Middle frontal gyrus (tissue), 1 donor: ENCODE measurements around the gene CAPN5.

Source experiments
- DNase-seq: peaks from one replicate; pipeline ENCODE4 v3.0.0-alpha.2; 2015; ENCODE audit warnings: low spot score; ENCODE audit errors: extremely low spot score

The CAPN5 gene

DNA sequence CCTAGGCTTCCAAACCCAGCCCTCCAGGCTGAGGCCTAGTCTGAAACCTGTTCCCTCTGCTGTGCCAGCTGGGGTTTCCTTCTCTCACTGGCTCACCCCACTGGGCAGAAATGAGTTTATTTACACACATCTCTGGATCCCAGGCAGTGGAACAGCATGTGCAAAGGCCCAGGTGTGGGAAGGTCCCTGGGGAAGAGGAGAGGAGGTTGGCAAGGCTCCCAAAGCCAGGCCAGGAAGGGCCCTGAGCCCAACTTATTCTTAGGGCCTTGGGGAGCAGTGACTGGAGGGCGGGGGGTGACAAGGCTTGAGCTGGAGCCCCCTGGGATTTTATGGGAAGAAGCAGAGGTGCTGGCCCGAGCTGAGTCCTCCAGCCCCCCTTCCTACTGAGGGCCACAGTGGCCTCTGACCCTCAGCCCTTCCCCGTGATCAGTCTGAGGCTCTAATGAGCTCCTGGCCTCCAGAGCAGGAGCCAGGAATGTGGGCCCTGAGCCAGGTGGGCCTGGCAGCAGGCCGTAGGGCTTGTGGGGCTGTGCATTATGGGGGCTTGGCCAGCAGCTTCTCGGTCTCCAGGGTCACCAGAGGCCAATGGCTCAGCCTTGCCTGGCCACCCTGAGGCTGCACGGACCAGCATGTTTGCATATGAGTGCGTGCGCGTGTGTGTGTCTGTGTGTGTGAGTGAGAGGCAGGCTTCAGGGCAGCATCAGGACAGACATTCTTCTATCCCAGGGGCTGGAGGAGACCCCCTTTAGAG, 64.2 kb downstream of the CAPN5 start:
- no peak for DNase-seq

DNA sequence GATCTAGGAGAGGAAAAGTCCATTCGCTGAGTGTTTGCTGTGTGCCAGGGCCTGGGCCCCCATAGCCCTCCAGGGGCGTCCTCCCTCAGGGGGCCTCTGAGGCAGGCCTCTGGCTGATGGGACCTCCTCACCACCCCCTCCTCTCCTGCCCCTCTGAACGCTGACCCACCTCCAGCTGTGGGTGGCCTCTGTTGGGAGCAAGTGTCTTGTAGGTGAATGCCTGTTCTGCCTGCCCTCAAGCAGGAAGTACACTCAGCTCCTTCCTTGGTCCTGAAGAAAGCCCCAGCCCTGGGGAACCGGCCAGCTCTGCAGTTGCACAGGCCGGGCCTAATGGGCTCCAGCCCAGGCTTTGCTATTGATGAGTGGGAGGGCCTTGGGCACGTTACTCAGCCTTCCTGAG, 64.8 kb downstream of the CAPN5 start:
- no peak for DNase-seq

DNA sequence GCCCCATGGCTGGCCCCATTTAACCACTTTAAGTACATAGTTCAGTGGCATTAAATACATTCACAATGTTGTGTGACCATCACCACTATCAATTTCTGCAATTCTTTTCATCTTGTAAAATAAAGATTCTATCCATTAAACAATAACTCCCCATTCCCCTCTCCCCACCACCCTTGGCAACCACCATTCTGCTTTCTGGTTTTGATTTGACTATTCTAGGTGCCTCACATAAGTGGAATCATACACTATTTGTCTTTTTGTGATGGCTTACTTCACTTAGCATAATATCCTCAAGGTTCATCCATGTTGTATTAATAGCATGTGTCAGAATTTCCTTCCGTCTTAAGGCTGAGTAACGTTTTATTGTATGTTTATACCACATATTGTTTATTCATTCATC, 68.3 kb downstream of the CAPN5 start:
- no peak for DNase-seq

DNA sequence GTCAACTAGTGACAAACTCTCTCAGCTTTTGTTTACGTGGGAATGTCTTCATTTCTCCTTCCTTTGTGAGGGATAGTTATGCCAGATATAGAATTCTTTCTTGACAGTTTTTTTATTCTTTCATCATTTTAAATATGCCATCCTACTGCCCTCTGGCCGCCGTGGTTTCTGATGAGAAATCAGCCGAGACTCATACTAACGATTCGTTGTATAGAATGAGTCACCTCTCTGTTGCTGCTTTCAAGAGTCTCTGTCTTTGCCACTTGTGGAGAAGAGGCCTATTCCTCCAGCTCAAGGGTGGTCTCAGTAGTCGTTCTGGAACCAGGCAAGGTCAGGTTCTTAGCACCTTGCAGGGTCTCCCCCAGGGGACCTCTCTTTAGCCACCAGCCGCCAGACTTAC, 69.3 kb downstream of the CAPN5 start:
- no peak for DNase-seq

DNA sequence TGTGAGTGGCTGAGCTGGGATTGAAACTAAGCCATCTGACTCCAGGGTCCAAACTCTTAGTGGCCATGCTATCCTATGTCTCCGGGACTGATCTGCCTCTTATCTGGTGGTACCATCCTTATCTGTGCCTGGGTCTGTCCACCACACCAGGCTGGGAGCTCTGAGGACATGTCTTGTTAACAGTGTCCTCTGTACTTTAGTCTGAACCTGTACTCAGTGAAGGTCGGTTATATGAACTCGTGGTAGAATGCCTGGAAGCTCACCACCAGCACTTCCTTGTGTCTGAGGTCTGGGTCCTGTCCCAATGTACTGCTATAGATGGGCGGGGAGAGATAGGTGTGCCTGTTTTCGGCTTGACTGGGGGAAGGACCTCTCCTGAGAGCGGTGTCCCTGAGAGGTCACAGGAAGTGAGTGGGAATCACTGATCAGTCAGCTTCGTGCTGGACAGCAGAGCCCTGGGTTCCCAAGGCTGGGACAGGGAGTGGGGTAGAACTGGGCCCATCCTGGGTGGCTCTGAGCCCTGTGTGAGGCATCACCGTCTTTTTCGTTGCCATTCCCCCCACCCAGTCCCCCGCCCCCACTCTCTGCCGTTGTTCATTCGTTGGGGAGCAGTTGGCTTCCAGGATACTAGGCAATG, 70.1 kb downstream of the CAPN5 start:
- DNase-seq = no peak

DNA sequence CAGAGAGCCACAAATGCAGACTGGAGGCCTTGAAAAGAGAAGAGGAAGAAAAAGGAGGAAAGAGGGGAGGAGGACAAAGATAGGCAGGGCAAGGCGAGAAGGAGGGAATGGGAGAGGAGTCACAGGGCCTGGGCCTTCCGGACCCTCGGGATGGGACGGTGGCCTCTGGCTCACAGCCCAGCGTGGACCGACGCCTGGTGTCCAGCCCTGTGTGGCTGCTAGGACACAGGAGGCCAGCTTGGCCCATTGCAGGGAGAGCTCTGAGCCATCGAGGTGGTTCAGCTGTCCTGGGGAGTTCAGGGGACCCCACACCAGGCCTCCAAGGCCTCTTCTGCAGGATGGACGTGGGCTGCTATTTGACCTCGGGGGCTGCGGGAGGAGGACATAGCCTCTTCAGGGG, 70.7 kb downstream of the CAPN5 start:
- no peak for DNase-seq

DNA sequence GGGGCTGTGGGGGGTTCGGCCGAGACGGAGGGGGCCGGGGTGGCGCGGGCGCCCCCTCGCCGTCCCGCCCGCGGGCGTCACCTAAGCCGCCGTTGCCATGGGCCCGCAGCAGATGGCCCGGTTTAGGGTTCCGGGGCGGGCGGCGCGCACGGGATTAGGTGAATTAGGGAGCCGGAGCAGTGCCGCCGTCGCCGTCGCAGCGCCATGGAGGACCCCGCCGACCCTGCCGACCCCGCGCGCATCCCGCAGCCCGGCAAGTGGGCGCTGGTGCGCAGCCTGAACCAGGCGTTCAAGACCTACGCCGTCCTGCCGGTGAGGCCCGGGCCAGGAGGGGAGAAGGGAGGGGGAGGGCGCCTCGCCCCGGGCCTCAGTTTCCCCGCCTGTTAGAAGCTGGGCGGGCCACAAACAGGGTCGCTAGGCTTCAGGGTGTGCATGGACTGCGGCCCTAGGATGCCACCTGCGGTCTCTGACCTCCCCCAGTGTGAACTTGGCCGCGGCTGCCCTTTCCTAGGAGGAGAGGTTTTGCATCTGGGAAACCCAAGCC, 71.4 kb downstream of the CAPN5 start:
- no peak for DNase-seq

DNA sequence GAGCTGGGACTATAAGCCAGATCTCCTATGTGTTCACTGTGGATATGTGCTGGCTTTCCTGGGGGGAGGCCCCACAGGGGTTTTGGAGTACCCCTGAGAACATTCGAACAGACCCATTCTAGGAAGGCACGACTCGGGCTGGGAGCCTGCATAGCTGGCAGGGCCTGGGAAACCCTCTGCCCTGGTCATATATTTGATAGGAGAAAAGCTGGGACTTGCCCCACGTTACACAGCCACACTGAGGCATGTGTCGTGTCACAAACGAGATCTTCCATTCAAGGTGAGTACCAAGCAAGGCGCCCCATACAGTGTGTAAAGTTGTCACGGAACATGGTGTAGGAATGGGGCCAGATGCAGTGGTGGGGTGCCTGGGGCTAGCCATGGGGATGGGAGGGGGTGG, 72.4 kb downstream of the CAPN5 start:
- no peak for DNase-seq

DNA sequence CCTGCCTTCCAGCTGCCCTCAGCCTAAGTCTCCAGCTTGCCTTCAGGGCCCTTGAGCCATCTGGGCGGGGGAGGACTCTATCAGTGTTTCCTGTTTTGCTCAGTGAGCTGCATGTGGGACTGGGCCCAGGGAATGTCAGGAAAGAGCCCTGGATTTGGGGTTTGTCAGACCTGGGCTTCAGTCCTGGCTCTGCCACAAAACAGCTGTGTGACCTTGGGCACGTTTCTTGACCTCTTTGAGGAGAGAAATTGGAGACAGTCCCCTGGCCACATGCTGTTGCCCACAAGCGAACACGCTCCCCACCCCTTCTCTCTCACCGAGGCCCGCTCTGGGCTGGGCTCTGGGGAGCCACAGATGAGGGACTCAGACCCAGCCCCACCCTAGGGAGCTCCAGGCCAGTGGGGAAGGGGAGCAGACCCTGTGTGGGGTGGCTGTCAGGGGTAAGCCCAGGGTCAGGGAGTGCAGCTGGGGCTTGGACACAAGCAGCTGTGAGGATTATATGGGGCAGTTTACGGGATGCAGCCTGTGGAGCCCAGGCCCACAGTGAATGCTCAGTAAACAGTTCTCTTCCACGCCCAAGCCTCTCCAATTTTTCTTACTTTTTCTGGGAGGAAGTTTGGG, 73.6 kb downstream of the CAPN5 start:
- no peak for DNase-seq

DNA sequence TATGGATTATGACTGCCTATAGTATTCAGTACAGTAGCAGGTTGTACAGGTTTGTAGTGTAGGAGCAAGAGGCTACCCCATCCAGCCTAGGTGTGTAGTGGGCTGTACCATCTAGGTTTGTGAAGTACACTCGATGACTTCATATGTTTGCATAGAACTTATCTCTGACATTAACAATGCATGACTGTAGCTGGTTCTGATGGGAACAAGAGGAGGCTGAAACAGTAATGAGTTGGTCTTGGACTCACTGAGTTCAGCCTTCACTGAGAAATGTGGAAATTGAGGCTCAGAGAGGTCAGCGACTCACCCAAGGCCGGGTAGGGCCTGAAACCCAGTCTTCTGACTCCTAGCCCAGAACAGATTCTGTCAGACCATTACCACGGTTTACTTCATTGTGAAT, 74.3 kb downstream of the CAPN5 start:
- no peak for DNase-seq

DNA sequence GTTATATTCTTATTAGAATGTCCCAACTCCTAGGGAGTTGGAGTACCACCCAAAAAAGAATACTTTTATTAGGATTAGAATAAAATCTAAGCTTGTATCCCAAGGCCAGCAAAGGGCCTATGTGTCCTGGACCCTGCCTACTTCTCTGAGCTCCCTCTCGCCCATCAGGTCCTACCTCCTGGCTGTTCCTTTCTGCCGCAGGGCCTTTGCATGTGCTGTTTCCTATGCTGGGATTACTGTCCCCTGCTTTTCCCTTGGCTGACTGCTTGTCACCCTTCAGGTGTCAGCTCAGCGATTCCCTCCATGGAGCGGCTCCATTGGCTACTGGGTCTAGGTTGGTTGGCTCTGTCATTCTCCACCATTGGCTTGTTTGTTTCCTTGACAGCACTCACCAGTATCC, 74.7 kb downstream of the CAPN5 start:
- DNase-seq = no peak

DNA sequence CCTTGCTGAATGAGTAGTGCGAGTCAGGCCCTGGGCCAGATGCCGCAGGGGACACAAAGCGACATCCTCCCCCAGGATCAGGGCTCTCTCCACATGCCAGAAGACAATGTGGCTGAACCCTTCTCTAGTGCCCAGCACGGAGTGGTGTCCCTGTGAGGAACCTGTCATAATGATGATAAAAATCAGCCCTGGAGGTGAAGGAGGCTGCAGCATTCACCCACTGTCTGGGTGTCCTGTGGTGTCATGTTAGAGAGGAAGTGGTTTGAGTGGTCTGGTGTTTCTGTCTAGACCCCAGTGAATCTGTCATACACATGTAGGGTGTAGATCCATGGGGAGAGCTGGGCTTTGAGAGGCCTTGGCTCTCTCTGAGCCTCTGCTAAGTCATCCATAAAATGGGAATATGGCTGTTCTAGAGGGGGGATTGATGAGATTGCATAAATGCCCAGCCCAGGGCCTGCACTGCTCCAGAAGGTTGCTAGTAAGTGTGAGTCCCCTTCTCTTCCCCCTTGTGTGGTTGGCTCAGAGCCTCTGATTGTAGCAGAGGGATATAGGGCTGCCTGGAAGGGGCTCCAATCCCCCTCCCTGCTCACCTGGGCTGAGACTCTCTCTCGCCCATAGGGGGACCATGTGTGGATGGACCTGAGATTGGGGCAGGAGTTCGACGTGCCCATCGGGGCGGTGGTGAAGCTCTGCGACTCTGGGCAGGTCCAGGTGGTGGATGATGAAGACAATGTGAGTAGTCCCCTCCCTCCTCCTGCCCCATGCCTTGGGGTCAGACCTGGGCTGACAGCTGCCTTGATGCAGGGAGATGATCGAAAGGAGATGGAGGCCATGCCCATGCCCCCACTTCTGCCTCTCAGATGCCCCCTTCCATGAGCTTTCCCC, 75.6 kb downstream of the CAPN5 start:
- no peak for DNase-seq

DNA sequence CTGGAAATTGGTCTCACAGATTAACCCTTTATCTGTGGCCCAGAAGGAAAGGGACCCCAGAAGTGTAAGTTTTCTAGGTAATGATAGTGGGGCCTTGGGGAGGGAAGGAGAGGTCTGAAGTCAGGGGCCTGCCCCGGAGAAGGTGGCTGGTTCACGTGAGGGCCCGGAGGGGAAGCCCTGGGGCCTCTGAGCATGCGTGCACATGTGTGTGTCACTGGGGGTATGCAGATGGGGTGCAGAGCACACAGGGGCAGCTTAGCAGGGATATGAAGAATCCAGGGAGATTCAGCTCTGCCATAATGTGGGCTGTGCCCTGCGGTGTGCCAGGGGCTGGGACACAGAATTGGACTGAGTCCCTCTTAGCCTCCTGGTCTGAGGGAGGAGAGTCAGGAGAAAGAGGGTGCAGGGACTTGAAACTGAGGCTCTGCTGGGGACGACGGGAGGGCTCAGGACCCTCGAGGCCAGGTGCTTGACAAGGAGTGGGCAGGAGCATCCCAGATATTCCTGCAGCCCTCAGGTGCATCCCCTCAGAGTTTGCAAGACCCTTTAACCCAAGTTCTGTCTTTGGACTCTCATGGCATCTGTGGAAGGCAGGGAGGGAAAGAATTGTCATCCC, 76.7 kb downstream of the CAPN5 start:
- DNase-seq = no peak

DNA sequence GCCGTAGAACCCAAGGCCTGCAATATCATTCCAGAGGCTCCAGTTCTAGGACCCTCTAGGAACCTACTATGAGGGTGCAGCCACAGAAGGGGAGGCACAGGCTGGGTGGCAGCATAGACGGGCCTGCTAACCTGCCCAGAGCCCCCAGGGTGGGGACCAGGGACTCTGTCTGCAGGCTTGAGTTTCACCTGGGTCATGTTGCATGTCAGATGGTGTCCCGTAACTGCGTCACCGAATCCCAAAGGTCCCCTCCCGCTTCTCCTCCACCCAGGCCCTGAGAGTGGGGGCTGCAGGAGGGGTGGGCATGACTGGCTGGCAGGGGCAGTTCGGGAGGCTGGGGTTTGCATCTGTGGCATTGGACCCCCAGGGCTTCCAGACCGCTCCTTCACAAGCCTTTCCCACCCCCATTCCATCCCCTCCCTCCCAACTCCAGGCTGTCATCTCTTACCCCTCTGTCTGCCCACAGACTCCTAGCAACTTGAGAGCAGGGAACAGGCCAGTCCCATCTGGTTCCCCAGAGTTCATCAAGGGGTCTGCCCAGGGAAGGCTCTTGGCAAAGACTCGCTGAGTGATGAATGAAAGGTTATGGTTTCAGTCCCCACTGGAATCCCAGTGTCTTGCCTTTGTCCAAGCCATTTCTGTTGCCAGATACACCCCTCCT, 77.6 kb downstream of the CAPN5 start:
- no peak for DNase-seq

DNA sequence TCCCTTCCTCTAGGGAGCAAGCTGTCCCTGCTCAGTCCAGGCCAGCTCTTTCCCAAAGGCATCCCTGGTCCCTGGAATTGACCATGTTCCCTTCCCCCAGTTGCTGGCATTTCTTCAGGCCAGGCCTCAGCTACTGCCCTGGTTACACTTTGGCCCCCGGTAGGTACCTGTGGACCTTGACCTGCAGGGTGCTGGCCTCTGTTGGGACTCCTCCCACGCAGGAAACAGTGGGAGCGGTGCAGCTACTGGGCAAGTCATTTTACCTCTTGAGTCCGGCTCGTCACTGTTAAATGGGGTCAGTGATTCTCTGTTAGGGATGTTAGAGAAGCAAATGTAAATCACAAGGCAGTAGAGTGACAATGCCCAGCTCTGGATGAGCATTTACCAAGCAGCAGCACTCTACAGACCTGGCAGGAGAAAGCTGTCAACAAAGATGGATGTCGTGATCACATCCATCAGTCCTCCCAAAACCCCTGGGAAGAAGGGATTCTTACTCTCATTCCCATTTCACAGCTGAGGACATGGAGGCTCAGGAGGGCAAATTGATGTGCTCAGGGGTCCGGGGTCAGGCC, 78.2 kb downstream of the CAPN5 start:
- no peak for DNase-seq

DNA sequence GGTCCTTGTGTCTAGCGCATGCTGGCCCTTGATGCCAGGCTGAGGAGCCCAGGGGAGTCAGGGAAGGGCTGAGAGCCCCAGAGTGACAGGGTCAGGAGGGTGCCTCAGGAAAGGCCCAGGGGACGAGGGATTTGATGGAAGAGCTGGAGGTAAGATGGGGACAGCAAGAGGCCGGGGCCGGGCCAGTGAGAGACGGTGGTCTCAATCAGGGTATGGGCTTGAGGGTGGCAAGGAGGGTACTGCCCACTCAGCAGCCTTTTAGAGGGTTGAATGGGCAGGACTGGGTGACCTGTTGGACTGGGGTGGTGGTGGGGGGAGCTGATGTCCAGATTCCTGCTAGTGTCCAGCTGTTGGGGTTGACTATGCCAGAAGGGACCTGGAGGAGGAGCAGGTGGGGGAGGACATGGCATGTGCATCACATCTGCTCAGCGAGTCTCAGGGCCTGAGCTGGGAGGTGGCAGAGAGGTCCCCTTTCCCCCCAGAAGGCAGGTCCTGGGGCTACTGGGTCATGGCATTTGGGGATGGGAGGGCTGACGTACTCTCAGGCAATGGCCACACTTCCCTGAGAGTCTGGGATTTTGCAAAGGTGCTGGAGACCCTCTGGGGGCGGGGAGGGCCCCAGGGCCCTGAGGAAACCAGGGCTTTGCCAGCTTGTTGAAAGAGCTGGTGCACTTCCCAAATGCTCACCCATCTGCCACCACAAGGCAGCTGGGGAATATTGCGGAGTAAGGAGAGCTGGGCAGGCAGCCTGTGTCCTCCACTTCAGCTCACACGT, 79.7 kb downstream of the CAPN5 start:
- DNase-seq = no peak

DNA sequence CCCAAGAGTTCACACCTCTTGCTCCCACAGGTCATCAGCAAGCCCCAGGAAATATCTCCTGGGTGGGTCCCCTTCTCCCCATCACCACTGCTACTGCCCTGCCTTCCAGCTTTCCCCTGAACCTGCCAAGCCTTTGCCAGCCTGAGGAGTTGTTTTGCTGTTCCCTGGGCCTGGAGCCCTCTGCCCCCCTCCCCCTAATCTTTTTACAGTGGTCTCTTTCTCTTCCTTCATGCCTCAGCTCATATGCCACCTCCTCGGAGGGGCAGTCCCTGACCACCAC, 80.2 kb downstream of the CAPN5 start:
- no peak for DNase-seq

DNA sequence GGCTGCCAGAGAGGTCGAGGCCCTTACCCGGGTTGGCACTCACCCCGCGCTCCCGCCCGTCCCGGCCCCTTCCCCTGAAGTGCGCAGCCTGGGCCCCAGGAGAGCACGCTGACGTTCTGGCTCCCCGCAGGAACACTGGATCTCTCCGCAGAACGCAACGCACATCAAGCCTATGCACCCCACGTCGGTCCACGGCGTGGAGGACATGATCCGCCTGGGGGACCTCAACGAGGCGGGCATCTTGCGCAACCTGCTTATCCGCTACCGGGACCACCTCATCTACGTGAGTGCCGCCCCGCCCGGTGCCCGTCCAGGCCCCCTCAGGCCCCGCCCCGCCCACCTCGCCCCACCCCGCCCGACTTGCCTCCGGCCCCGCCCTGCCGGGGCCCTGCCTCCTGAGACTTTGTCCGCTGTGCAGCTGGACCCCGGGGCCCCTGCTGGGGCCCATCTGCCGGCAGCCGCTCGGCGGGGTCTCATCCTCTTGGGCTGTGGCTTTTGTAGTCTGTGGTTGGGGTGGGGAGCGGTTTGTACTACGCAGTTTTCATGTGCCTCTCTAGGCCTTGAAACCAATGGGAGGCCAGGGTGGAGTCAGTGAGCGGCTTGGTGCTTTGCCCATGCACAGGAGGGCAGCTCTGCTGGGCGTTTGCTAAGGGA, 81.0 kb downstream of the CAPN5 start:
- DNase-seq = no peak
